Measurements from ENCODE around the gene GULP1. TPM values are rescaled to one million over a fixed set of nuclear protein-coding genes. Genes with fewer than 3 reads are reported as not detected.

GULP1 gene
- total RNA-seq, 1 experiment from 2014 or later = 76.0 TPM

DNA sequence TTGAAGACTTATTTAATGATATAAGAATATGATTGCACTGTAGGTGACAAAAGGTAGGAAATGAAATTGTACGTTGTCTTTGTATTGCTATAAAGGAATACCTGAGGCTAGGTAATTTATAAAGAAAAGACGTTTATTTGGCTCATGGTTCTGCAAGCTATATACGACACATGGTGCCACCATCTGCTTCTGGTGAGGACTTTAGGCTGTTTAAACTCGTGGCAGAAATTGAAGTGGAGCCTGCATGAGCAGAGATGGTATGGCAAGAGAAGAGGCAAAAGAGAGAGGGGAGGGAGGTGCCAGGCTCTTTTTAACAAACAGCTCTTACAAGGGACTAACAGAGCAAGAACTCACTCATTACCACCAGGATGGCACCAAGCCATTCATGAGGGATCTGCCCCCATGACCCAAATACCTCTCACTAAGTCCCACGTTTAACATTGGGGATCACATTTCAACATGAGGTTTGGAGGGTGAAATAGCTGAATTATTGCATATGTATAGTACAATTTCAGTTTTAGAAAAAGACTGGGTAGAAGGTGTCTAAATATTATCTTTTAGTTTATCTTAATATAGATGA lies 86.8 kb downstream of the GULP1 start:
- TF ChIP-seq SIN3A (IDR thresholded peaks at IDR 0.05; ENCODE audit: low read depth) (no peak), ZBTB33 (IDR thresholded peaks at IDR 0.05; ENCODE audit: extremely low read depth, insufficient replicate concordance, low read length) (no peak), YY1 (IDR thresholded peaks at IDR 0.05; ENCODE audit: extremely low read depth, insufficient replicate concordance, low read depth, low read length) (no peak), SRF (IDR thresholded peaks at IDR 0.05; ENCODE audit: low read depth) (no peak), ZFX (IDR thresholded peaks at IDR 0.05) (no peak), JUND (IDR thresholded peaks at IDR 0.05) (no peak), FOSL1 (IDR thresholded peaks at IDR 0.05; ENCODE audit: low read depth) (no peak), EGR1 (IDR thresholded peaks at IDR 0.05; ENCODE audit: low read depth) (no peak), POLR2AphosphoS5 (IDR thresholded peaks at IDR 0.05; ENCODE audit: low read depth, low read length) (no peak), CBX3 (IDR thresholded peaks at IDR 0.05; ENCODE audit: low read depth) (no peak), ZNF274 (IDR thresholded peaks at IDR 0.05; ENCODE audit: low read depth, low read length) (no peak), POLR2A (IDR thresholded peaks at IDR 0.05; ENCODE audit: borderline replicate concordance, extremely low read depth, insufficient read depth, insufficient read length) (no peak), EZH2phosphoT487 (IDR thresholded peaks at IDR 0.05; ENCODE audit: borderline replicate concordance) (no peak)
- TF ChIP-seq, protein P1, sequence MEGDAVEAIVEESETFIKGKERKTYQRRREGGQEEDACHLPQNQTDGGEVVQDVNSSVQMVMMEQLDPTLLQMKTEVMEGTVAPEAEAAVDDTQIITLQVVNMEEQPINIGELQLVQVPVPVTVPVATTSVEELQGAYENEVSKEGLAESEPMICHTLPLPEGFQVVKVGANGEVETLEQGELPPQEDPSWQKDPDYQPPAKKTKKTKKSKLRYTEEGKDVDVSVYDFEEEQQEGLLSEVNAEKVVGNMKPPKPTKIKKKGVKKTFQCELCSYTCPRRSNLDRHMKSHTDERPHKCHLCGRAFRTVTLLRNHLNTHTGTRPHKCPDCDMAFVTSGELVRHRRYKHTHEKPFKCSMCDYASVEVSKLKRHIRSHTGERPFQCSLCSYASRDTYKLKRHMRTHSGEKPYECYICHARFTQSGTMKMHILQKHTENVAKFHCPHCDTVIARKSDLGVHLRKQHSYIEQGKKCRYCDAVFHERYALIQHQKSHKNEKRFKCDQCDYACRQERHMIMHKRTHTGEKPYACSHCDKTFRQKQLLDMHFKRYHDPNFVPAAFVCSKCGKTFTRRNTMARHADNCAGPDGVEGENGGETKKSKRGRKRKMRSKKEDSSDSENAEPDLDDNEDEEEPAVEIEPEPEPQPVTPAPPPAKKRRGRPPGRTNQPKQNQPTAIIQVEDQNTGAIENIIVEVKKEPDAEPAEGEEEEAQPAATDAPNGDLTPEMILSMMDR (IDR thresholded peaks at IDR 0.05 in 2 of 3, conservative IDR thresholded peaks at IDR 0.05 in 1 of 3; ENCODE audit: borderline replicate concordance in 1 of 3, insufficient read depth in 1 of 3, low read depth in 2 of 3, low read length in 2 of 3) = no peak
- TF ChIP-seq, protein P2, sequence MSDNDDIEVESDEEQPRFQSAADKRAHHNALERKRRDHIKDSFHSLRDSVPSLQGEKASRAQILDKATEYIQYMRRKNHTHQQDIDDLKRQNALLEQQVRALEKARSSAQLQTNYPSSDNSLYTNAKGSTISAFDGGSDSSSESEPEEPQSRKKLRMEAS (IDR thresholded peaks at IDR 0.05) = no peak
- TF ChIP-seq, protein P3, sequence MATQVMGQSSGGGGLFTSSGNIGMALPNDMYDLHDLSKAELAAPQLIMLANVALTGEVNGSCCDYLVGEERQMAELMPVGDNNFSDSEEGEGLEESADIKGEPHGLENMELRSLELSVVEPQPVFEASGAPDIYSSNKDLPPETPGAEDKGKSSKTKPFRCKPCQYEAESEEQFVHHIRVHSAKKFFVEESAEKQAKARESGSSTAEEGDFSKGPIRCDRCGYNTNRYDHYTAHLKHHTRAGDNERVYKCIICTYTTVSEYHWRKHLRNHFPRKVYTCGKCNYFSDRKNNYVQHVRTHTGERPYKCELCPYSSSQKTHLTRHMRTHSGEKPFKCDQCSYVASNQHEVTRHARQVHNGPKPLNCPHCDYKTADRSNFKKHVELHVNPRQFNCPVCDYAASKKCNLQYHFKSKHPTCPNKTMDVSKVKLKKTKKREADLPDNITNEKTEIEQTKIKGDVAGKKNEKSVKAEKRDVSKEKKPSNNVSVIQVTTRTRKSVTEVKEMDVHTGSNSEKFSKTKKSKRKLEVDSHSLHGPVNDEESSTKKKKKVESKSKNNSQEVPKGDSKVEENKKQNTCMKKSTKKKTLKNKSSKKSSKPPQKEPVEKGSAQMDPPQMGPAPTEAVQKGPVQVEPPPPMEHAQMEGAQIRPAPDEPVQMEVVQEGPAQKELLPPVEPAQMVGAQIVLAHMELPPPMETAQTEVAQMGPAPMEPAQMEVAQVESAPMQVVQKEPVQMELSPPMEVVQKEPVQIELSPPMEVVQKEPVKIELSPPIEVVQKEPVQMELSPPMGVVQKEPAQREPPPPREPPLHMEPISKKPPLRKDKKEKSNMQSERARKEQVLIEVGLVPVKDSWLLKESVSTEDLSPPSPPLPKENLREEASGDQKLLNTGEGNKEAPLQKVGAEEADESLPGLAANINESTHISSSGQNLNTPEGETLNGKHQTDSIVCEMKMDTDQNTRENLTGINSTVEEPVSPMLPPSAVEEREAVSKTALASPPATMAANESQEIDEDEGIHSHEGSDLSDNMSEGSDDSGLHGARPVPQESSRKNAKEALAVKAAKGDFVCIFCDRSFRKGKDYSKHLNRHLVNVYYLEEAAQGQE (IDR thresholded peaks at IDR 0.05; ENCODE audit: low read depth) = no peak
- TF ChIP-seq, protein P4, sequence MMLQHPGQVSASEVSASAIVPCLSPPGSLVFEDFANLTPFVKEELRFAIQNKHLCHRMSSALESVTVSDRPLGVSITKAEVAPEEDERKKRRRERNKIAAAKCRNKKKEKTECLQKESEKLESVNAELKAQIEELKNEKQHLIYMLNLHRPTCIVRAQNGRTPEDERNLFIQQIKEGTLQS (IDR thresholded peaks at IDR 0.05) = no peak
- CTCF ChIA-PET = interaction anchor here (0.6 to 0.8 kb wide), 2 partner anchors 10 kb away, joined by 3 read pairs; no protein-coding TSS in a partner anchor
- Histone ChIP-seq H3K9me3 (ENCODE audit: control insufficient read depth in 1 of 2, insufficient read depth in 1 of 2, low read depth in 1 of 2, low read length in 2 of 2) (no peaks in the 10 kb centered on the region), H3K9me2 (ENCODE audit: insufficient read depth) (no peaks in the 10 kb centered on the region), H3K4me3 (replicated peaks in 1 of 2; ENCODE audit: low read depth in 1 of 2, low read length in 2 of 2) (no peak overlapping the region), H3K36me3 (ENCODE audit: control insufficient read depth in 1 of 2, insufficient read depth in 2 of 2, low read length in 2 of 2) (no peaks in the 10 kb centered on the region), H3K27ac (ENCODE audit: low read depth, low read length) (peak overlapping the region; percentile 79; the same call in 1 of the 2 replicates), H2AFZ (ENCODE audit: low read depth, low read length, poor library complexity, severe bottlenecking) (no peak overlapping the region), H3K27me3 (ENCODE audit: insufficient read depth, low read length) (no peaks in the 10 kb centered on the region), H3K4me1 (ENCODE audit: control insufficient read depth in 1 of 2, insufficient read depth in 2 of 2, low read length in 2 of 2) (peaks cover 47 to 57% of the 10 kb centered on the region in 2 experiments), H3K79me2 (ENCODE audit: insufficient read depth, low read length) (peaks cover 85% of the 10 kb centered on the region), H3K4me2 (ENCODE audit: low read length) (peak overlapping the region; percentile 27; the same call in 1 of the 2 replicates), H4K20me1 (ENCODE audit: insufficient read depth) (no peaks in the 10 kb centered on the region), H3K9ac (ENCODE audit: low read length) (no peak overlapping the region)
- DNase-seq (ENCODE audit: low read depth, low spot score) = no peak
- RAD21 ChIA-PET (ENCODE audit: low non-redundant PET in 1 of 2, low total read pairs in 2 of 2, uncharacterized antibody in 2 of 2, unreplicated experiment in 2 of 2) = no interaction called here
- BruUV-seq (replicated peaks) = no TSS peak
- intact Hi-C loops (cut with micrococcal nuclease) = loop anchor here (10.0 kb wide), 1 partner anchor 534 kb away; no protein-coding TSS in a partner anchor
- ATAC-seq = peak; percentile 16; the same call in 1 of the 2 replicates
- POLR2A ChIA-PET = interaction anchor here (2.0 kb wide), 1 partner anchor 86 kb away, joined by 6 read pairs; no protein-coding TSS in a partner anchor
